ENCODE measurements around the gene ITPKB.

Gene ITPKB

GRCh38 chr1:226761322-226761721 is 22.2 kb upstream of the ITPKB start:
- H3K36me3 ChIP-seq (replicated peaks; ENCODE audit: insufficient read depth, low read length): no peaks in the 10 kb centered on the region
- H3K9ac ChIP-seq (ENCODE audit: low read length): no peak overlapping the region
- TF ChIP-seq EZH2 (optimal IDR thresholded peaks at IDR 0.05; ENCODE audit: low read depth, low read length): no peak
- no peak for TF ChIP-seq EZH2phosphoT487 (IDR thresholded peaks at IDR 0.05; ENCODE audit: low read length)
- no peak for TF ChIP-seq CTCF (IDR thresholded peaks at IDR 0.05; ENCODE audit: low read length)
- H4K20me1 ChIP-seq (ENCODE audit: insufficient read depth, low read length): no peaks in the 10 kb centered on the region
- peaks cover 32% of the 10 kb centered on the region for H3K4me1 ChIP-seq (ENCODE audit: low read length)
- H3K4me3 ChIP-seq (ENCODE audit: low read length): no peak overlapping the region
- no peaks in the 10 kb centered on the region for H3K9me2 ChIP-seq (replicated peaks; ENCODE audit: insufficient read depth, low read length)
- H2AFZ ChIP-seq (ENCODE audit: low read length): no peak overlapping the region
- no peaks in the 10 kb centered on the region for H3K79me2 ChIP-seq (ENCODE audit: low read length)
- no peak for DNase-seq
- no peak overlapping the region for H3K4me2 ChIP-seq (ENCODE audit: low read depth, low read length)
- H3K27ac ChIP-seq (ENCODE audit: low read length): no peak overlapping the region
- peaks cover 21% of the 10 kb centered on the region for H3F3A ChIP-seq (ENCODE audit: insufficient read depth, low read length)
- no peaks in the 10 kb centered on the region for H3K9me3 ChIP-seq (replicated peaks; ENCODE audit: insufficient read depth, low read length)
- H3K27me3 ChIP-seq (replicated peaks; ENCODE audit: insufficient read depth, low read length): no peaks in the 10 kb centered on the region

- Histone ChIP-seq H2AFZ (ENCODE audit: low read length) (no peak overlapping the region), H3K36me3 (replicated peaks; ENCODE audit: insufficient read depth, low read length) (no peaks in the 10 kb centered on the region), H3K9me2 (replicated peaks; ENCODE audit: insufficient read depth, low read length) (no peaks in the 10 kb centered on the region), H3K27me3 (replicated peaks; ENCODE audit: insufficient read depth, low read length) (no peaks in the 10 kb centered on the region), H3K27ac (ENCODE audit: low read length) (no peak overlapping the region), H3K4me3 (ENCODE audit: low read length) (no peak overlapping the region), H3K4me1 (ENCODE audit: low read length) (peaks cover 7% of the 10 kb centered on the region; the same call in 1 of the 2 replicates), H3F3A (ENCODE audit: insufficient read depth, low read length) (no peaks in the 10 kb centered on the region), H3K4me2 (ENCODE audit: low read depth, low read length) (no peak overlapping the region), H4K20me1 (ENCODE audit: insufficient read depth, low read length) (no peaks in the 10 kb centered on the region), H3K9me3 (replicated peaks; ENCODE audit: insufficient read depth, low read length) (no peaks in the 10 kb centered on the region), H3K79me2 (ENCODE audit: low read length) (no peaks in the 10 kb centered on the region), H3K9ac (ENCODE audit: low read length) (no peak overlapping the region)
- TF ChIP-seq EZH2phosphoT487 (IDR thresholded peaks at IDR 0.05; ENCODE audit: low read length) (no peak), CTCF (IDR thresholded peaks at IDR 0.05; ENCODE audit: low read length) (no peak), EZH2 (optimal IDR thresholded peaks at IDR 0.05; ENCODE audit: low read depth, low read length) (no peak)
- no peak for DNase-seq
Measured at GRCh38 chr1:226754793-226755533, 15.9 kb upstream of the ITPKB start.

DNA sequence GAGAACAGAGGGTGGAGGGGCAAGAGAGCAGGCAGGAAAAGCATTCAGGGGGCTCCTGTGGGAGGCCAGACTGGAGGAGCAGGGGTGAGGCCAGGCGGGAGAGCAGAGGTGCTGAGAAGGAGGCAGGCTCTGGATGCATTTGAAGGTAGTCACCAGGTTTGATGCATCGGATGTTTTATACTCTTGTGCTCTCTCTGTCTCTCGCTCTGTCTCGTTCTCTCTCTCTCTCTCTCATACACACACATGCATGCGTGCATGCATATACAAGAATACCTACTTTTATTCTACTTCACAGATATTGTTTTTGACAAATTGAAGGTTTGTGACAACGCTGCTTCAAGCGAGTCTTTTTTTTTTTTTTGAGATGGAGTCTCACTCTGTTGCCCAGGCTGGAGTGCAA is 15.0 kb upstream of the ITPKB start:
- Histone ChIP-seq H3K4me2 (ENCODE audit: low read depth, low read length) (no peak overlapping the region), H3K9me3 (replicated peaks; ENCODE audit: insufficient read depth, low read length) (no peaks in the 10 kb centered on the region), H3K27ac (ENCODE audit: low read length) (no peak overlapping the region), H3K27me3 (replicated peaks; ENCODE audit: insufficient read depth, low read length) (no peaks in the 10 kb centered on the region), H3F3A (ENCODE audit: insufficient read depth, low read length) (no peaks in the 10 kb centered on the region), H4K20me1 (ENCODE audit: insufficient read depth, low read length) (no peaks in the 10 kb centered on the region), H3K36me3 (replicated peaks; ENCODE audit: insufficient read depth, low read length) (no peaks in the 10 kb centered on the region), H3K9ac (ENCODE audit: low read length) (no peak overlapping the region), H2AFZ (ENCODE audit: low read length) (no peak overlapping the region), H3K4me1 (ENCODE audit: low read length) (peaks cover 7% of the 10 kb centered on the region; the same call in 1 of the 2 replicates), H3K79me2 (ENCODE audit: low read length) (no peaks in the 10 kb centered on the region), H3K4me3 (ENCODE audit: low read length) (no peak overlapping the region), H3K9me2 (replicated peaks; ENCODE audit: insufficient read depth, low read length) (no peaks in the 10 kb centered on the region)
- TF ChIP-seq EZH2 (optimal IDR thresholded peaks at IDR 0.05; ENCODE audit: low read depth, low read length) (no peak), CTCF (IDR thresholded peaks at IDR 0.05; ENCODE audit: low read length) (no peak), EZH2phosphoT487 (IDR thresholded peaks at IDR 0.05; ENCODE audit: low read length) (no peak)
- no peak for DNase-seq

Data from MM.1S (cell line).